Mesenchymal stem cell (in vitro differentiated cells and primary cell): ENCODE data around the gene SP6.

Experiments
- DNase-seq: peaks from one replicate; pipeline ENCODE4 v3.0.0-alpha.2; 2013
- H2AFZ ChIP-seq: one replicate; pipeline ENCODE4 v1.6.1; 2013; ENCODE audit warnings: low read depth, mild to moderate bottlenecking, control low read depth, inconsistent platforms, low read length, moderate library complexity
- H2AK5ac ChIP-seq: 2 replicates; pipeline ENCODE4 v1.6.1; 2013; ENCODE audit warnings: low read length, moderate library complexity, mild to moderate bottlenecking, inconsistent platforms; ENCODE audit not compliant: severe bottlenecking
- H2BK120ac ChIP-seq: one replicate; pipeline ENCODE4 v1.6.1; 2013; ENCODE audit warnings: low read depth, mild to moderate bottlenecking, inconsistent platforms, low read length, moderate library complexity
- H2BK12ac ChIP-seq, 2 experiments: one replicate each; pipeline ENCODE4 v1.6.1; 2013; ENCODE audit warnings: inconsistent platforms in 2 of 2, low read length in 2 of 2, mild to moderate bottlenecking in 2 of 2, moderate library complexity in 2 of 2, control low read depth in 1 of 2
- H2BK15ac ChIP-seq: one replicate; pipeline ENCODE4 v1.6.1; 2013; ENCODE audit warnings: mild to moderate bottlenecking, low read depth, inconsistent platforms; ENCODE audit not compliant: poor library complexity, severe bottlenecking
- H2BK5ac ChIP-seq: 2 replicates; pipeline ENCODE4 v1.6.1; 2013; ENCODE audit warnings: low read depth, mild to moderate bottlenecking, low read length, control low read depth, inconsistent platforms; ENCODE audit not compliant: poor library complexity, severe bottlenecking
- H3K14ac ChIP-seq, 2 experiments: one replicate each; pipeline ENCODE4 v1.6.1; 2013; ENCODE audit warnings: inconsistent platforms in 2 of 2, low read length in 2 of 2, control low read depth in 1 of 2, mild to moderate bottlenecking in 1 of 2, moderate library complexity in 1 of 2
- H3K18ac ChIP-seq, 2 experiments: one replicate each; pipeline ENCODE4 v1.6.1; 2013; ENCODE audit warnings: inconsistent platforms in 2 of 2, low read length in 2 of 2, control low read depth in 1 of 2, low read depth in 1 of 2, mild to moderate bottlenecking in 1 of 2
- H3K23ac ChIP-seq, 2 experiments: one replicate each; pipeline ENCODE4 v1.6.1; 2013; ENCODE audit warnings: inconsistent platforms in 2 of 2, low read length in 2 of 2, mild to moderate bottlenecking in 2 of 2, moderate library complexity in 2 of 2, control low read depth in 1 of 2
- H3K27ac ChIP-seq: 2 replicates; pipeline ENCODE4 v1.5.1; 2013; ENCODE audit warnings: mild to moderate bottlenecking, moderate library complexity, low read length, control low read depth, inconsistent platforms; ENCODE audit not compliant: poor library complexity, severe bottlenecking
- H3K27me3 ChIP-seq, 2 experiments: 2 replicates each; pipeline versions ENCODE4 v1.6.1 to v1.7.0; 2013; ENCODE audit warnings: low read length in 2 of 2, mild to moderate bottlenecking in 2 of 2, moderate library complexity in 2 of 2, control low read depth in 1 of 2, inconsistent platforms in 1 of 2; ENCODE audit not compliant: control insufficient read depth in 1 of 2, insufficient read depth in 1 of 2
- H3K36me3 ChIP-seq, 2 experiments: 2 replicates each; pipeline versions ENCODE4 v1.6.1 to v1.7.0; 2013; ENCODE audit warnings: low read length in 2 of 2, control low read depth in 1 of 2, inconsistent platforms in 1 of 2, low read depth in 1 of 2, mild to moderate bottlenecking in 1 of 2; ENCODE audit not compliant: insufficient read depth in 2 of 2, control insufficient read depth in 1 of 2
- H3K4ac ChIP-seq, 2 experiments: one replicate each; pipeline ENCODE4 v1.6.1; 2013; ENCODE audit warnings: inconsistent platforms in 2 of 2, low read length in 2 of 2, mild to moderate bottlenecking in 2 of 2, moderate library complexity in 2 of 2, control low read depth in 1 of 2, low read depth in 1 of 2
- H3K4me1 ChIP-seq: 2 replicates; pipeline ENCODE4 v1.6.1; 2013; ENCODE audit warnings: low read depth, low read length, control low read depth; ENCODE audit not compliant: control insufficient read depth, insufficient read depth
- H3K4me2 ChIP-seq: 2 replicates; pipeline ENCODE4 v1.6.1; 2013; ENCODE audit warnings: low read length, mild to moderate bottlenecking, inconsistent platforms; ENCODE audit not compliant: poor library complexity, severe bottlenecking
- H3K4me3 ChIP-seq, 2 experiments: 2 replicates each; pipeline versions ENCODE4 v1.5.1 to v1.7.0; 2013; ENCODE audit warnings: low read length in 2 of 2, mild to moderate bottlenecking in 2 of 2, control low read depth in 1 of 2, low read depth in 1 of 2; ENCODE audit not compliant: insufficient read depth in 1 of 2
- H3K79me1 ChIP-seq: replicated peaks from 2 replicates; pipeline ENCODE4 v1.6.1; 2013; ENCODE audit warnings: mild to moderate bottlenecking, control low read depth, low read length, inconsistent platforms; ENCODE audit not compliant: poor library complexity, severe bottlenecking
- H3K9ac ChIP-seq: 2 replicates; pipeline ENCODE4 v1.7.0; 2013; ENCODE audit warnings: mild to moderate bottlenecking, low read length, moderate library complexity
- H3K9me3 ChIP-seq: 2 replicates; pipeline ENCODE4 v1.7.0; 2013; ENCODE audit warnings: mild to moderate bottlenecking, low read length; ENCODE audit not compliant: control insufficient read depth
- H4K8ac ChIP-seq: one replicate; pipeline ENCODE4 v1.6.1; 2013; ENCODE audit warnings: inconsistent platforms, mild to moderate bottlenecking, low read length, moderate library complexity
- H4K91ac ChIP-seq: one replicate; pipeline ENCODE4 v1.6.1; 2013; ENCODE audit warnings: mild to moderate bottlenecking, low read length, inconsistent platforms
- WGBS: methylation state at CpG from one replicate; pipeline ENCODE4 v1.1.7; 2013; ENCODE audit warnings: mixed read lengths; 5-methylcytosine and 5-hydroxymethylcytosine counted together

SP6 gene

GRCh38 chr17:47801906-47802305, 49.1 kb downstream of the SP6 start:
- Histone ChIP-seq H3K27ac (no peak overlapping the region), H3K4me3 (no peak overlapping the region), H4K91ac (no peak overlapping the region), H4K8ac (no peak overlapping the region), H3K27me3 (peaks cover 28 to 68% of the 10 kb centered on the region in 2 experiments), H2BK120ac (no peak overlapping the region), H2BK5ac (no peak overlapping the region), H3K9me3 (no peaks in the 10 kb centered on the region), H3K4me1 (no peaks in the 10 kb centered on the region), H3K23ac (no peak overlapping the region), H2BK15ac (no peak overlapping the region), H2AFZ (no peak overlapping the region), H3K14ac (no peak overlapping the region), H2AK5ac (no peak overlapping the region), H3K18ac (no peak overlapping the region), H3K36me3 (peaks cover 4% of the 10 kb centered on the region in 2 experiments), H3K79me1 (no peaks in the 10 kb centered on the region), H2BK12ac (no peak overlapping the region), H3K4me2 (no peak overlapping the region), H3K4ac (no peak overlapping the region), H3K9ac (no peak overlapping the region)
- WGBS, result 52% methylated on average over 5 of the region's 6 CpGs
- no peak for DNase-seq

- WGBS, result 90% methylated on average over 4 of the region's 4 CpGs
- H2AK5ac ChIP-seq, result no peak overlapping the region
Observed at GRCh38 chr17:47801176-47801765, 49.7 kb downstream of the SP6 start.

DNA sequence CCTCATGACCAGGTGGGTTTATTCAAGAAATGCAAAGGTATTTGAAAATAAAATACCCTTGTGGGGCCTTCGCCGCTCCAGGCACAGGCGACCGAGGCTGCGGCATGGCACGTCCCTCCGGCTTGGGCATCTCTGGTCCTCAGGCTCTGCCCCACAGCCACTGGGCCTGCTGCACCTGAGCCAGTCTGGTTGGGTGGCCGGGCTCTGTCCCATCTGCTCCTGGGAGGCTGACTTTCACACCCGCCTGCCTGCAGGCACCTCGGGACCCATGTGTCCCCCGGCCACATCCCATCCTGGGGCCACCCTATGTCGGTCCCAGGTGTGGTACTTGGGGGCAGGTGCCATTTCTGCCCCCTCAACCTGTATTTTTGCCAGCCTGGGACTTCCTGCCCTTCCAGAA, 50.3 kb downstream of the SP6 start:
- Histone ChIP-seq H4K91ac (no peak overlapping the region), H3K4me3 (no peak overlapping the region), H4K8ac (no peak overlapping the region), H2AK5ac (no peak overlapping the region), H2BK120ac (no peak overlapping the region), H3K23ac (no peak overlapping the region), H3K4ac (no peak overlapping the region), H2BK5ac (no peak overlapping the region), H3K27me3 (peaks cover 28 to 58% of the 10 kb centered on the region in 2 experiments), H2BK15ac (no peak overlapping the region), H3K18ac (no peak overlapping the region), H2BK12ac (no peak overlapping the region), H3K4me2 (no peak overlapping the region), H3K9me3 (no peaks in the 10 kb centered on the region), H2AFZ (no peak overlapping the region), H3K9ac (no peak overlapping the region), H3K14ac (no peak overlapping the region), H3K79me1 (no peaks in the 10 kb centered on the region), H3K27ac (no peak overlapping the region), H3K36me3 (no peaks in the 10 kb centered on the region), H3K4me1 (no peaks in the 10 kb centered on the region)
- 89% methylated on average over 9 of the region's 12 CpGs for WGBS
- no peak for DNase-seq

More at GRCh38 chr17:47801176-47801765, 49.7 kb downstream of the SP6 start:
- H4K91ac ChIP-seq, result no peak overlapping the region
- H3K4ac ChIP-seq, result no peak overlapping the region
- H3K9ac ChIP-seq, result no peak overlapping the region
- no peak overlapping the region for H2BK12ac ChIP-seq
- H2AFZ ChIP-seq, result no peak overlapping the region
- no peak overlapping the region for H3K4me3 ChIP-seq
- H2BK15ac ChIP-seq, result no peak overlapping the region
- H2BK120ac ChIP-seq, result no peak overlapping the region
- no peak overlapping the region for H3K14ac ChIP-seq
- H3K27me3 ChIP-seq, result peaks cover 28 to 62% of the 10 kb centered on the region in 2 experiments
- no peaks in the 10 kb centered on the region for H3K36me3 ChIP-seq
- H3K27ac ChIP-seq, result no peak overlapping the region
- no peak overlapping the region for H3K23ac ChIP-seq
- DNase-seq, result no peak
- H2BK5ac ChIP-seq, result no peak overlapping the region
- H3K4me2 ChIP-seq, result no peak overlapping the region
- H3K4me1 ChIP-seq, result no peaks in the 10 kb centered on the region
- no peaks in the 10 kb centered on the region for H3K9me3 ChIP-seq
- H3K18ac ChIP-seq, result no peak overlapping the region
- H4K8ac ChIP-seq, result no peak overlapping the region
- H3K79me1 ChIP-seq, result no peaks in the 10 kb centered on the region

DNA sequence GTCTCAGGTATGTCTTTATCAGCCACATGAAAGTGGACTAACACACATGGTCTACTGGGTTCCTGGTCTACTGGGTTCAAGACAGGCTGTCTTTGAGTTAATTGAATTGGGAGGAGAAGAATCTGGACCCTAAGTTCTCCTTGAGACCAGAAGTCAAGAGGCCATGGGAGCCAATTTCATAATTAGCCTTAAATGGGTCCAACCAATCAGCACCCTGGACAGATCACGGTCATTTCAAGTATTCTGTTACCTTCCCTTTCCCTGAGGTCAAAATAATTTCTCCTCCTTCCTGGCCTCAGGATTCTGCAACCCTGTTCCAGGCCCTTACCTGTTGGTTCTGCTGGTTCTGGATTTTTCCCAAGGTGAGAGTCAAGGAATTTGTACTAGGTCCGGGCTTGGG, 53.2 kb downstream of the SP6 start:
- H2BK15ac ChIP-seq, result no peak overlapping the region
- no peak overlapping the region for H2AK5ac ChIP-seq
- H4K8ac ChIP-seq, result no peak overlapping the region
- no peak overlapping the region for H4K91ac ChIP-seq
- H3K9ac ChIP-seq, result no peak overlapping the region
- H3K4me1 ChIP-seq, result no peaks in the 10 kb centered on the region
- H2AFZ ChIP-seq, result no peak overlapping the region
- no peak overlapping the region for H2BK5ac ChIP-seq
- no peak overlapping the region for H3K14ac ChIP-seq
- no peak for DNase-seq
- no peak overlapping the region for H2BK120ac ChIP-seq
- WGBS, result 67% methylated on average over 2 of the region's 2 CpGs
- H3K23ac ChIP-seq, result no peak overlapping the region
- no peak overlapping the region for H3K18ac ChIP-seq
- no peak overlapping the region for H3K27ac ChIP-seq
- H3K36me3 ChIP-seq, result no peaks in the 10 kb centered on the region
- H3K4me3 ChIP-seq, result no peak overlapping the region
- H3K9me3 ChIP-seq, result no peaks in the 10 kb centered on the region
- no peak overlapping the region for H2BK12ac ChIP-seq
- H3K4ac ChIP-seq, result no peak overlapping the region
- no peaks in the 10 kb centered on the region for H3K79me1 ChIP-seq
- peaks cover 27 to 61% of the 10 kb centered on the region in 2 experiments for H3K27me3 ChIP-seq
- no peak overlapping the region for H3K4me2 ChIP-seq
